ENCODE data around the gene HOXC12.

HOXC12 gene

DNA sequence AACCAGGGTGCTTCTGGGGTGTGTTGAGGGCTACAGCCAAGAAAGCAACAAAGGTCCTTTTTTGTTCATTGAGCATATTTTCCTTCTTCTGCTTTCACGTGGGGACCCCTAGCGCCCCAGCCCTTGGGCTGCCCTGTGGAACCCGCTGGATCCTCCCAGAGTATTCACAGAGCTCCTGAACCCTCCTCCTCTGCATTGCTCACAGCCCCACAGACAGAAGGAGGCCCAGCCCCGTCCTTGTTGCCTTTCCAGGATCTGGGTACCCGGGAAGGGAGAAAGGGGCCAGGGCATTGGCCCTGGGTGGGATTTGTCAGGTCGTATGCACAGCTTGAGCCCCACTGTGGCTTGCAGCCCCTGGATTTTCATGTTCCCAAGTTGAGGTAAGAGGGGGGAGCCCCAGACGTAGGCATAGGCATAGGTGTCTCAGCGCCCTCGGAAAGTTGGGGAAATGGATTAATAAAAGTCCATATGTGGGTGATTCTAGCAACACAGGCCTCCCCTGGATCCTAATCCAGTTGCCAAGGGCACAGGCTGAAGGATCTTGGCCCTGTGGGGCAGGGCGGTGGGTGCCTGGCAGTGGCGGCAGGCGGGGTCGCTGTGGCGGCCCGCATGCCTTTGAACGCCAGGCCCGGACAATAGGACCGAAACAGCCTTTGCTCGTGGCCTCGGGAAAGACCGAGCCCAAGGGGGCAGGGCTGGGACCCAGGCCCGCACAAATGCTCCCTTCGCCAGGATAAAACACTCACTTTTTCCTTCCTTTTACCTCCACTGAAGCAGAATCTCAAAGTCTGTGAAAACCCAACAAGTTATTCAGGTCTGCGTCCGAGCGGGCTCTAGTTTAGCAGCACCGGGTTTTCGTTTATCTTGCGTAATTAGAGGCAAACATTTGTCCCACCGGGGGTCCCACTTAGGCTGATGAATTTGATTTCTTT, 27.2 kb downstream of the HOXC12 start:
- TF ChIP-seq, protein P1, sequence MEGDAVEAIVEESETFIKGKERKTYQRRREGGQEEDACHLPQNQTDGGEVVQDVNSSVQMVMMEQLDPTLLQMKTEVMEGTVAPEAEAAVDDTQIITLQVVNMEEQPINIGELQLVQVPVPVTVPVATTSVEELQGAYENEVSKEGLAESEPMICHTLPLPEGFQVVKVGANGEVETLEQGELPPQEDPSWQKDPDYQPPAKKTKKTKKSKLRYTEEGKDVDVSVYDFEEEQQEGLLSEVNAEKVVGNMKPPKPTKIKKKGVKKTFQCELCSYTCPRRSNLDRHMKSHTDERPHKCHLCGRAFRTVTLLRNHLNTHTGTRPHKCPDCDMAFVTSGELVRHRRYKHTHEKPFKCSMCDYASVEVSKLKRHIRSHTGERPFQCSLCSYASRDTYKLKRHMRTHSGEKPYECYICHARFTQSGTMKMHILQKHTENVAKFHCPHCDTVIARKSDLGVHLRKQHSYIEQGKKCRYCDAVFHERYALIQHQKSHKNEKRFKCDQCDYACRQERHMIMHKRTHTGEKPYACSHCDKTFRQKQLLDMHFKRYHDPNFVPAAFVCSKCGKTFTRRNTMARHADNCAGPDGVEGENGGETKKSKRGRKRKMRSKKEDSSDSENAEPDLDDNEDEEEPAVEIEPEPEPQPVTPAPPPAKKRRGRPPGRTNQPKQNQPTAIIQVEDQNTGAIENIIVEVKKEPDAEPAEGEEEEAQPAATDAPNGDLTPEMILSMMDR (IDR thresholded peaks at IDR 0.05; ENCODE audit: low read depth, low read length): no peak
- peaks cover 18% of the 10 kb centered on the region for H3K27me3 ChIP-seq
- no peaks in the 10 kb centered on the region for H3K36me3 ChIP-seq
- DNase-seq: no peak
- no peaks in the 10 kb centered on the region for H3K9me3 ChIP-seq
- H3K4me3 ChIP-seq (ENCODE audit: low read depth, low read length): no peak overlapping the region
- H3K4me1 ChIP-seq: no peaks in the 10 kb centered on the region

DNA sequence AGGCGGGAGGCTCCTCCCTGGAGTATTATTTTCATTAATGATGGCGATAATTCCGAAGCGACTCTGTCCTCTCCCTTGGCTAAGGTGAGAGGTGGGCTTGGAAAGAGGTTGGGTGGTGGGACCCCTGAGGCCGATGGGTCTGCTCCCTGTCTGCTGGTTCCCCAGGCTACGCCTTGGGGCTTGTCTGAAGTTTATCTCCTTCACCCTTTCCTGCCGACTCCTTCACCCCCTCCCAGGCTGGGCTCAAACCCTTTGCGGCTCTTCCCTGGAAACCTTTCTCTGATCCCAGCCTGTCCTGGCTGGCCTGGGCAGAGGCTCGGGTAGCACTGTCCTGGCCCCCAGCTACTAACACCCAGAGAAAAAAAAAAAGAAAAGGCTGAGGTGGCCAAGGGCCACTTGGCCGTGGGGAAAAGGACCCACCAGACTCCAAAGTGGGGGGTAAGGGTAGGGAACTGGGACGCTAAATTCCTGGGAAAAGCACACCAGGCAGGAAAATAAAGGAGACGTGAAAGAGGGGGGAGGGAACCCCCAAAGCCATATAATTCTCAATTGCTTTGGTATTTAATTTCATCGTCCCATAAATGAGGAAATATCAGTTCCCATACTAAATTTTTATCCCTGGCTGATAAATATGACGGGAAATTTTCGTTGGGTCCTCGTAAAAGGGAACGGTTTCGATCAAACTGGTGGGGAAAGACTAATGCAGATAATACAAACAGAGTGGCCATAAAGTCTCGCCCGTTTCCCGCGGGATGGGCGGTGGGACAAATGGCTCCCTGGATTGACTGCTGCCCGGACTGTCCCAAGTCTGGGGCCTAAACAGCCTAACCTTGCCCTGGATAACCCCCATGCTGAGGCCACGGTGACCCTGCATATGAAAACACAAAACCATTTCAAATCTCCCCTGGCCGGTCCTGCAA, 28.2 kb downstream of the HOXC12 start:
- H3K36me3 ChIP-seq: no peaks in the 10 kb centered on the region
- TF ChIP-seq, protein P1 (IDR thresholded peaks at IDR 0.05; ENCODE audit: low read depth, low read length): no peak
- H3K9me3 ChIP-seq: no peaks in the 10 kb centered on the region
- no peak overlapping the region for H3K4me3 ChIP-seq (ENCODE audit: low read depth, low read length)
- peaks cover 21% of the 10 kb centered on the region for H3K27me3 ChIP-seq
- DNase-seq: no peak
- no peaks in the 10 kb centered on the region for H3K4me1 ChIP-seq

DNA sequence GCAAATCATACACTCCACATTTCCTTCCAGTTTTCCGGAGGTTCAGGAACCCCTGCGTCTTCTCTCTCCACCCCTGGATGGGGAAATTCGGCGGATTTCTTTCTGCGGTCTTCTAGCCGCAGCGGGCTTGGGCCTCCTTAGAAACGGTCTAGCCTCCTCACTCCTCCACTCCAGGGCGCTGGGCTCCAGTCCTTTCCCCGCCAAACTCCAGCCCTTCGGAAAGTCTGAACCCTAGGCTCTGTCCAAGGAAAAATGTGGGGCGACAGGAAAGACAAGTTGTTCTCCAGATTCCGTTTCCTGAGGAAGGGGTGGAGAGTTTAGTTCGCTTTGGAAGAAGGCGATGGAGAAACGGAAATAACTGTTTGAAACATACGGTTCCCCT, 28.9 kb downstream of the HOXC12 start:
- no peaks in the 10 kb centered on the region for H3K36me3 ChIP-seq
- peaks cover 2% of the 10 kb centered on the region for H3K4me1 ChIP-seq
- TF ChIP-seq, protein P1 (IDR thresholded peaks at IDR 0.05; ENCODE audit: low read depth, low read length): no peak
- no peak for DNase-seq
- H3K9me3 ChIP-seq: no peaks in the 10 kb centered on the region
- H3K27me3 ChIP-seq: peaks cover 21% of the 10 kb centered on the region
- no peak overlapping the region for H3K4me3 ChIP-seq (ENCODE audit: low read depth, low read length)

DNA sequence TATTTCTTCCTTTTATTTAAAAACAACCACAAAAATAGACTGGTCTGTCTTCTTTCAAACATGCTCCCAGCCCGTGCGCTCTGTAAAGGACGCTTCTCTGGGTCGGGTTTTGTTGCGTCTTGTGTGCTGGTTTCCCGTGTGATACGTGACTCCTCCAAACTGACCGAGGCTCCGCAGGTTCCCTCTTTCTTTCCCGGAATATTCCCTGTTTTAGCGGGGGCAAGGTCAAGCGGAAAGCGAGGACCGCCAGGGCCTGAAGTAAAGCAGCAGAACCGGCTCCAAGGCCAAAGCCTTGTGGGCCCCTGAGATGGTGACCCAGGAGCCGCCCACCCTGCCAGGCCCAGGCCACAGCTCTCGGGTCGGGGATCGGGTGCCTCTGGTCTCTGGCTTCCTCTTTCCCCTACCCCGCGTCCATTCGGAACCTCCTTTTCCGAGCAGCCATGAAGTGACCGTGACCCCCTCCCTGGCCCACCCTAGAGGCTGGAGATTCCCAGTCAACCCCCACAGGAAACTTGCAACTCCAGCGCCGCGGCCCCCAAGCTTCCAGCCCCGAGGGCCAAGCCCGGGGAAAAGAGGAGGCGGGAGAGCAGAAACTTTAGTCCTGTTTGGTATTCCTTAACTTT, 29.4 kb downstream of the HOXC12 start:
- Histone ChIP-seq H3K36me3 (no peaks in the 10 kb centered on the region), H3K27me3 (peaks cover 21% of the 10 kb centered on the region), H3K4me1 (peaks cover 7% of the 10 kb centered on the region), H3K4me3 (ENCODE audit: low read depth, low read length) (no peak overlapping the region), H3K9me3 (no peaks in the 10 kb centered on the region)
- DNase-seq: no peak
- TF ChIP-seq, protein P1 (IDR thresholded peaks at IDR 0.05; ENCODE audit: low read depth, low read length): no peak

DNA sequence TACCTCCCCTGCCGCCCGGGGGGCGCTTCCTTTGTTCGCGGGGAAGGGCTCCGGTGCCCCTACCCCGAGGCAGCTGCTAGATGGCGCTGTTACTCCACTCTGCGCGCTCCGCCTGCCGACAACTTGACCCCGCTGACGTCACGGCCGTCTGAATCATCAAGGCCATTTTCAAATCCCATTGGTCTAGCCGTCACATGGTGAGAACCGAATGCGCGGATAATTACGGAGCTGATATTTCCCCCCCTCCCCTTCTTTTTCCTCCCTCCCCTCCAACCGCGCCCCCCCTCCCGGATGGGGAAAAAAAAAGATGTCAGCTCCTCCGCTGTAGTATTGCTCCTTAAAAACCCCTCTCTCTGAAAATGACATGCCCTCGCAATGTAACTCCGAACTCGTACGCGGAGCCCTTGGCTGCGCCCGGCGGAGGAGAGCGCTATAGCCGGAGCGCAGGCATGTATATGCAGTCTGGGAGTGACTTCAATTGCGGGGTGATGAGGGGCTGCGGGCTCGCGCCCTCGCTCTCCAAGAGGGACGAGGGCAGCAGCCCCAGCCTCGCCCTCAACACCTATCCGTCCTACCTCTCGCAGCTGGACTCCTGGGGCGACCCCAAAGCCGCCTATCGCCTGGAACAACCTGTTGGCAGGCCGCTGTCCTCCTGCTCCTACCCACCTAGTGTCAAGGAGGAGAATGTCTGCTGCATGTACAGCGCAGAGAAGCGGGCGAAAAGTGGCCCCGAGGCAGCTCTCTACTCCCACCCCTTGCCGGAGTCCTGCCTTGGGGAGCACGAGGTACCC, 30.4 kb downstream of the HOXC12 start, which contains the start of gene HOXC10:
Gene HOXC10, plus strand, starts transcription at position 246 of the 791 bp plus-strand sequence. Its CDS starts 114 bp downstream, at position 360.
- DNase-seq: peak; percentile 96
- peaks cover 8% of the 10 kb centered on the region for H3K4me1 ChIP-seq
- no peaks in the 10 kb centered on the region for H3K36me3 ChIP-seq
- peak within 1 kb of the TSS; percentile 75 for H3K4me3 ChIP-seq (ENCODE audit: low read depth, low read length)
- H3K9me3 ChIP-seq: no peaks in the 10 kb centered on the region
- peaks cover 21% of the 10 kb centered on the region for H3K27me3 ChIP-seq
- TF ChIP-seq, protein P1 (IDR thresholded peaks at IDR 0.05; ENCODE audit: low read depth, low read length): peak; percentile 81
